Activated T-cell treated with anti-CD3 and anti-CD28 coated beads, Interleukin-2, amount 50 U/mL, for 4 hours (primary cell): ENCODE data around the gene MAP4. TPM values are rescaled to one million over a fixed set of nuclear protein-coding genes. Genes with fewer than 3 reads are reported as not detected.
A peak's percentile ranks its signal among the peaks of the same experiment; 100 is the strongest.

ENCODE experiments used
- ATAC-seq, 2 donors: fragments of 200-7000 bp; cut with Tn5 transposase; one replicate each; pipeline ENCODE4 v1.10.0; 2021
- DNase-seq: peaks from one replicate; pipeline ENCODE4 v3.0.0-alpha.2; 2020
- H3K27me3 Mint-ChIP-seq: one replicate; pipeline ENCODE4 v1.8.0; 2021; ENCODE audit warnings: low read depth, mixed read lengths
- H3K36me3 Mint-ChIP-seq: one replicate; pipeline ENCODE4 v1.8.0; 2022; ENCODE audit warnings: mixed read lengths; ENCODE audit not compliant: insufficient read depth
- H3K4me1 Mint-ChIP-seq: one replicate; pipeline ENCODE4 v1.8.0; 2021; ENCODE audit warnings: low read depth, mixed read lengths
- H3K4me3 Mint-ChIP-seq: one replicate; pipeline ENCODE4 v1.8.0; 2021; ENCODE audit warnings: mild to moderate bottlenecking, moderate library complexity, mixed read lengths
- H3K9me3 Mint-ChIP-seq: one replicate; pipeline ENCODE4 v1.8.0; 2021; ENCODE audit warnings: mixed read lengths
- total RNA-seq, 3 donors: library from RNA; stranded (reverse); gene quantifications; one replicate each; pipeline ENCODE4 v1.2.1, GENCODE V29; 2021

MAP4 gene
- total RNA-seq, 3 donors from 2014 or later, result 78.6 to 100 (median 90.3) TPM

- no peak overlapping the region for H3K4me3 Mint-ChIP-seq
- no peaks in the 10 kb centered on the region for H3K27me3 Mint-ChIP-seq
- no peaks in the 10 kb centered on the region for H3K4me1 Mint-ChIP-seq
- ATAC-seq (no peak), DNase-seq (no peak)
- H3K36me3 Mint-ChIP-seq, result peaks cover 45% of the 10 kb centered on the region
- no peaks in the 10 kb centered on the region for H3K9me3 Mint-ChIP-seq
Measured at GRCh38 chr3:47910233-47910632, 106.0 kb downstream of the MAP4 start.

GRCh38 chr3:47909607-47910006 is 106.6 kb downstream of the MAP4 start:
- no peak overlapping the region for H3K4me3 Mint-ChIP-seq
- DNase-seq (no peak), ATAC-seq (no peak)
- H3K27me3 Mint-ChIP-seq, result no peaks in the 10 kb centered on the region
- H3K4me1 Mint-ChIP-seq, result no peaks in the 10 kb centered on the region
- no peaks in the 10 kb centered on the region for H3K9me3 Mint-ChIP-seq
- peaks cover 46% of the 10 kb centered on the region for H3K36me3 Mint-ChIP-seq

- Mint-ChIP-seq H3K36me3 (peaks cover 43% of the 10 kb centered on the region), H3K4me1 (no peaks in the 10 kb centered on the region), H3K27me3 (no peaks in the 10 kb centered on the region), H3K4me3 (no peak overlapping the region), H3K9me3 (no peaks in the 10 kb centered on the region)
- ATAC-seq, result no peak
- no peak for DNase-seq
Measured at GRCh38 chr3:47908744-47909143, 107.5 kb downstream of the MAP4 start.

- H3K27me3 Mint-ChIP-seq, result no peaks in the 10 kb centered on the region
- H3K4me1 Mint-ChIP-seq, result no peaks in the 10 kb centered on the region
- no peaks in the 10 kb centered on the region for H3K9me3 Mint-ChIP-seq
- ATAC-seq (no peak), DNase-seq (no peak)
- peaks cover 41% of the 10 kb centered on the region for H3K36me3 Mint-ChIP-seq
- no peak overlapping the region for H3K4me3 Mint-ChIP-seq
Measured at GRCh38 chr3:47907784-47908183, 108.4 kb downstream of the MAP4 start.

GRCh38 chr3:47902746-47903145 is 113.5 kb downstream of the MAP4 start:
- ATAC-seq, result no peak
- Mint-ChIP-seq H3K36me3 (peaks cover 10% of the 10 kb centered on the region), H3K4me1 (peaks cover 6% of the 10 kb centered on the region)

GRCh38 chr3:47901280-47901833 is 114.9 kb downstream of the MAP4 start:
- H3K4me1 Mint-ChIP-seq, result peaks cover 9% of the 10 kb centered on the region
- ATAC-seq, result no peak
- no peaks in the 10 kb centered on the region for H3K9me3 Mint-ChIP-seq
- H3K27me3 Mint-ChIP-seq, result no peaks in the 10 kb centered on the region
- peaks cover 12% of the 10 kb centered on the region for H3K36me3 Mint-ChIP-seq
- no peak overlapping the region for H3K4me3 Mint-ChIP-seq
- DNase-seq, result no peak

More at GRCh38 chr3:47902746-47903145, 113.5 kb downstream of the MAP4 start:
- DNase-seq, result no peak
- no peaks in the 10 kb centered on the region for H3K27me3 Mint-ChIP-seq
- no peaks in the 10 kb centered on the region for H3K9me3 Mint-ChIP-seq
- H3K4me3 Mint-ChIP-seq, result no peak overlapping the region

GRCh38 chr3:47899495-47900108 is 116.6 kb downstream of the MAP4 start:
- peaks cover 8% of the 10 kb centered on the region for H3K36me3 Mint-ChIP-seq

GRCh38 chr3:47897954-47898353 is 118.3 kb downstream of the MAP4 start:
- Mint-ChIP-seq H3K4me3 (no peak overlapping the region), H3K9me3 (no peaks in the 10 kb centered on the region), H3K36me3 (peaks cover 11% of the 10 kb centered on the region), H3K27me3 (no peaks in the 10 kb centered on the region), H3K4me1 (peaks cover 9% of the 10 kb centered on the region)
- DNase-seq (no peak), ATAC-seq (peak in 1 of 2 donors; percentile 38)

More at GRCh38 chr3:47899495-47900108, 116.6 kb downstream of the MAP4 start:
- no peak for DNase-seq
- no peak for ATAC-seq
- Mint-ChIP-seq H3K9me3 (no peaks in the 10 kb centered on the region), H3K27me3 (no peaks in the 10 kb centered on the region), H3K4me1 (peaks cover 9% of the 10 kb centered on the region), H3K4me3 (no peak overlapping the region)

- Mint-ChIP-seq H3K9me3 (no peaks in the 10 kb centered on the region), H3K27me3 (no peaks in the 10 kb centered on the region), H3K36me3 (peaks cover 17% of the 10 kb centered on the region), H3K4me1 (peaks cover 9% of the 10 kb centered on the region), H3K4me3 (no peak overlapping the region)
- no peak for ATAC-seq
- DNase-seq, result no peak
Measured at GRCh38 chr3:47896736-47897135, 119.5 kb downstream of the MAP4 start.

GRCh38 chr3:47895241-47895640 is 121.0 kb downstream of the MAP4 start:
- DNase-seq (no peak), ATAC-seq (no peak)
- peaks cover 17% of the 10 kb centered on the region for H3K36me3 Mint-ChIP-seq
- peaks cover 9% of the 10 kb centered on the region for H3K4me1 Mint-ChIP-seq
- H3K27me3 Mint-ChIP-seq, result no peaks in the 10 kb centered on the region
- no peaks in the 10 kb centered on the region for H3K9me3 Mint-ChIP-seq
- no peak overlapping the region for H3K4me3 Mint-ChIP-seq

GRCh38 chr3:47892286-47893040 is 123.8 kb downstream of the MAP4 start:
- Mint-ChIP-seq H3K4me3 (no peak overlapping the region), H3K36me3 (peaks cover 23% of the 10 kb centered on the region), H3K4me1 (peaks cover 3% of the 10 kb centered on the region), H3K9me3 (no peaks in the 10 kb centered on the region), H3K27me3 (no peaks in the 10 kb centered on the region)
- ATAC-seq, result no peak
- no peak for DNase-seq

- H3K27me3 Mint-ChIP-seq, result no peaks in the 10 kb centered on the region
- DNase-seq (no peak), ATAC-seq (no peak)
- peaks cover 2% of the 10 kb centered on the region for H3K4me1 Mint-ChIP-seq
- H3K36me3 Mint-ChIP-seq, result peaks cover 24% of the 10 kb centered on the region
- H3K4me3 Mint-ChIP-seq, result no peak overlapping the region
- H3K9me3 Mint-ChIP-seq, result no peaks in the 10 kb centered on the region
Measured at GRCh38 chr3:47891613-47892005, 124.6 kb downstream of the MAP4 start.

GRCh38 chr3:47890828-47891612 is 125.2 kb downstream of the MAP4 start:
- DNase-seq (no peak), ATAC-seq (no peak)
- Mint-ChIP-seq H3K9me3 (no peaks in the 10 kb centered on the region), H3K4me1 (no peaks in the 10 kb centered on the region), H3K4me3 (no peak overlapping the region), H3K27me3 (no peaks in the 10 kb centered on the region), H3K36me3 (peaks cover 24% of the 10 kb centered on the region)

- H3K9me3 Mint-ChIP-seq, result no peaks in the 10 kb centered on the region
- DNase-seq, result no peak
Measured at GRCh38 chr3:47890126-47890827, 125.9 kb downstream of the MAP4 start.

More at GRCh38 chr3:47890126-47890827, 125.9 kb downstream of the MAP4 start:
- Mint-ChIP-seq H3K4me3 (no peak overlapping the region), H3K4me1 (peaks cover under 1% of the 10 kb centered on the region), H3K36me3 (peaks cover 21% of the 10 kb centered on the region), H3K27me3 (no peaks in the 10 kb centered on the region)
- no peak for ATAC-seq
